H9 (cell line): ENCODE data around the gene GPR21. TPM values are rescaled to one million over a fixed set of nuclear protein-coding genes. Genes with fewer than 3 reads are reported as not detected.

ENCODE experiments used
- DNase-seq: peaks from one replicate; pipeline ENCODE4 v3.0.0-alpha.2; 2017
- H2AFZ ChIP-seq: one replicate; pipeline ENCODE4 v1.6.1; 2013; ENCODE audit warnings: mild to moderate bottlenecking, low read length, control low read depth, moderate library complexity
- H2AK5ac ChIP-seq: 2 replicates; pipeline ENCODE4 v1.6.1; 2013; ENCODE audit warnings: low read length, control low read depth, mixed read lengths; ENCODE audit not compliant: insufficient read length
- H2BK120ac ChIP-seq: one replicate; pipeline ENCODE4 v1.6.1; 2013; ENCODE audit warnings: low read depth, mild to moderate bottlenecking, low read length, control low read depth, inconsistent platforms; ENCODE audit not compliant: poor library complexity, severe bottlenecking
- H2BK12ac ChIP-seq: 2 replicates; pipeline ENCODE4 v1.6.1; 2013; ENCODE audit warnings: low read length, control low read depth, mixed read lengths, low read depth; ENCODE audit not compliant: insufficient read length
- H2BK15ac ChIP-seq: 2 replicates; pipeline ENCODE4 v1.6.1; 2013; ENCODE audit warnings: low read depth, low read length, control low read depth
- H2BK20ac ChIP-seq: one replicate; pipeline ENCODE4 v1.6.1; 2013; ENCODE audit warnings: low read depth, mild to moderate bottlenecking, low read length, control low read depth, inconsistent platforms; ENCODE audit not compliant: poor library complexity, severe bottlenecking
- H2BK5ac ChIP-seq: 2 replicates; pipeline ENCODE4 v1.6.1; 2013; ENCODE audit warnings: low read length, control low read depth, mixed read lengths; ENCODE audit not compliant: insufficient read length
- H3K14ac ChIP-seq: 2 replicates; pipeline ENCODE4 v1.6.1; 2013; ENCODE audit warnings: low read length, control low read depth; ENCODE audit not compliant: insufficient read depth
- H3K18ac ChIP-seq: 2 replicates; pipeline ENCODE4 v1.6.1; 2013; ENCODE audit warnings: low read depth, mild to moderate bottlenecking, mixed read lengths, low read length, control low read depth; ENCODE audit not compliant: insufficient read length
- H3K23ac ChIP-seq: 2 replicates; pipeline ENCODE4 v1.6.1; 2013; ENCODE audit warnings: low read length, control low read depth, mixed read lengths, low read depth; ENCODE audit not compliant: insufficient read length
- H3K23me2 ChIP-seq: 2 replicates; pipeline ENCODE4 v1.6.1; 2013; ENCODE audit warnings: low read depth, mild to moderate bottlenecking, mixed read lengths, low read length, control low read depth; ENCODE audit not compliant: insufficient read length, poor library complexity, severe bottlenecking
- H3K27ac ChIP-seq: 2 replicates; pipeline ENCODE4 v1.5.1; 2013; ENCODE audit warnings: low read length, control low read depth, mixed read lengths, low read depth; ENCODE audit not compliant: insufficient read length
- H3K27me3 ChIP-seq: 2 replicates; pipeline ENCODE4 v1.6.1; 2013; ENCODE audit warnings: low read length, control low read depth, inconsistent platforms; ENCODE audit not compliant: insufficient read depth
- H3K4ac ChIP-seq: 2 replicates; pipeline ENCODE4 v1.6.1; 2013; ENCODE audit warnings: low read depth, mild to moderate bottlenecking, control low read depth, inconsistent platforms, low read length, moderate library complexity
- H3K4me1 ChIP-seq: 2 replicates; pipeline ENCODE4 v1.6.1; 2013; ENCODE audit warnings: low read length, control low read depth, inconsistent platforms; ENCODE audit not compliant: insufficient read depth
- H3K4me2 ChIP-seq: 2 replicates; pipeline ENCODE4 v1.6.1; 2013; ENCODE audit warnings: low read length, control low read depth, mixed read lengths; ENCODE audit not compliant: insufficient read length, insufficient read depth
- H3K56ac ChIP-seq: 2 replicates; pipeline ENCODE4 v1.6.1; 2013; ENCODE audit warnings: low read depth, mild to moderate bottlenecking, mixed read lengths, low read length, control low read depth; ENCODE audit not compliant: insufficient read length
- H3K79me1 ChIP-seq: 2 replicates; pipeline ENCODE4 v1.6.1; 2013; ENCODE audit warnings: low read depth, mild to moderate bottlenecking, moderate library complexity, low read length, control low read depth, inconsistent platforms; ENCODE audit not compliant: insufficient read depth, poor library complexity, severe bottlenecking
- H3K79me2 ChIP-seq: 2 replicates; pipeline ENCODE4 v1.6.1; 2013; ENCODE audit warnings: low read length, control low read depth, inconsistent platforms; ENCODE audit not compliant: insufficient read depth
- H3K9ac ChIP-seq: 2 replicates; pipeline ENCODE4 v1.6.1; 2013; ENCODE audit warnings: low read length, control low read depth, mixed read lengths; ENCODE audit not compliant: insufficient read length; ENCODE audit errors: extremely low read depth
- H3K9me3 ChIP-seq: one replicate; pipeline ENCODE4 v1.6.1; 2013; ENCODE audit warnings: low read depth, low read length, inconsistent platforms; ENCODE audit not compliant: control insufficient read depth
- H3T11ph ChIP-seq: one replicate; pipeline ENCODE4 v1.6.1; 2013; ENCODE audit warnings: mild to moderate bottlenecking, low read length, control low read depth, inconsistent platforms
- H4K20me1 ChIP-seq: one replicate; pipeline ENCODE4 v1.6.1; 2013; ENCODE audit not compliant: control insufficient read depth, insufficient read length, insufficient read depth
- H4K5ac ChIP-seq: 2 replicates; pipeline ENCODE4 v1.6.1; 2013; ENCODE audit warnings: low read depth, mild to moderate bottlenecking, mixed read lengths, low read length, control low read depth; ENCODE audit not compliant: insufficient read length
- H4K8ac ChIP-seq: replicated peaks from 2 replicates; pipeline ENCODE4 v1.6.1; 2013; ENCODE audit warnings: low read length, control low read depth, mixed read lengths, low read depth; ENCODE audit not compliant: insufficient read length
- H4K91ac ChIP-seq: 2 replicates; pipeline ENCODE4 v1.6.1; 2013; ENCODE audit warnings: low read depth, mild to moderate bottlenecking, moderate library complexity, mixed read lengths, low read length, control low read depth; ENCODE audit not compliant: insufficient read length
- H3K27ac Mint-ChIP-seq, 3 experiments: 2 replicates in 2 of 3; 3 replicates in 1 of 3; pipeline ENCODE4 v1.8.0; 2020 to 2021; ENCODE audit warnings: mixed read lengths in 3 of 3, mild to moderate bottlenecking in 1 of 3, moderate library complexity in 1 of 3
- H3K27me3 Mint-ChIP-seq: 2 replicates; pipeline ENCODE4 v1.8.0; 2021; ENCODE audit warnings: low read depth, mild to moderate bottlenecking, moderate library complexity, mixed read lengths
- H3K36me3 Mint-ChIP-seq, 3 experiments: 2 replicates in 2 of 3; 3 replicates in 1 of 3; pipeline ENCODE4 v1.8.0; 2020 to 2021; ENCODE audit warnings: low read depth in 3 of 3, mixed read lengths in 3 of 3; ENCODE audit not compliant: insufficient read depth in 1 of 3
- H3K4me1 Mint-ChIP-seq, 2 experiments: 2 replicates each; pipeline ENCODE4 v1.8.0; 2020; ENCODE audit warnings: mixed read lengths in 2 of 2
- H3K4me3 Mint-ChIP-seq, 2 experiments: 2 replicates in 1 of 2; 3 replicates in 1 of 2; pipeline ENCODE4 v1.8.0; 2020 to 2021; ENCODE audit warnings: mild to moderate bottlenecking in 2 of 2, mixed read lengths in 2 of 2, moderate library complexity in 1 of 2
- H3K9me3 Mint-ChIP-seq, 2 experiments: 2 replicates in 1 of 2; 3 replicates in 1 of 2; pipeline ENCODE4 v1.8.0; 2020; ENCODE audit warnings: mild to moderate bottlenecking in 2 of 2, mixed read lengths in 2 of 2, moderate library complexity in 1 of 2
- WGBS: extraction: QIAGEN DNeasy Blood & Tissue Kit; methylation state at CpG from one replicate; pipeline ENCODE4 v1.1.7; 2013; ENCODE audit warnings: missing lambda C conversion rate, low lambda C conversion rate, mixed read lengths; ENCODE audit not compliant: insufficient read length; ENCODE audit errors: extremely low coverage; 5-methylcytosine and 5-hydroxymethylcytosine counted together
- total RNA-seq: library from RNA; stranded (reverse); gene quantifications from 2 replicates; pipeline ENCODE4 v1.2.1, GENCODE V29; 2021
- TF ChIP-seq, protein P1 (sequence below): fragments of 200-600 bp; sonication (generic); conservative IDR thresholded peaks from 3 replicates; pipeline ENCODE4 v1.8.0; 2021; ENCODE audit warnings: antibody characterized with exemption, mild to moderate bottlenecking

Gene GPR21
- total RNA-seq, 1 experiment from 2014 or later: 0.87 TPM

DNA sequence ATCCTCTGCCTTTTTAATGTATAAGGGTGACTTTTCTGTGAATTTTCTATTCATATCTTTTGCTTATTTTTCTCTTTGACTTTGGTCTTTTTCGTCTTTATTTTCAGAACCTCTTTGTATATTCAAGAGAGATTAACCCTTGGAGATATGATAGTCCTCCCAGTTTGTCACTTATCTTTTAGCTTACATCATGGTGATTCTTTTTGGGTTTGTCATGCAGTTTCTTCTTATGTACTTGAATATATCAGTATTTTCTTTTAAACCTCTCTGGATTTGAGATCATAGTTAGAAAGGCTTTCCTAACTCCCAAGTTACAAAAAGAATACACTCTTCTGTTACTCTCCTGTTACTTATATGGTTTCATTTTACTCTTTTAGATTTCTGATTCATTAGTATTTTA lies 27.5 kb upstream of the GPR21 start:
- H3K9me3 Mint-ChIP-seq: no peaks in the 10 kb centered on the region
- no CpG with 5 or more reads among the region's 1 CpG for WGBS

More for the DNA sequence above, 27.5 kb upstream of the GPR21 start:
- no peaks in the 10 kb centered on the region for H3K9me3 ChIP-seq
- no peaks in the 10 kb centered on the region for H3K27me3 ChIP-seq
- no peak overlapping the region for H3K14ac ChIP-seq
- H4K5ac ChIP-seq: no peak overlapping the region
- Mint-ChIP-seq H3K36me3 (peaks cover 9 to 30% (median 14%) of the 10 kb centered on the region in 3 experiments; a peak in 6 of 7 replicates), H3K27ac (no peak overlapping the region), H3K27me3 (no peaks in the 10 kb centered on the region), H3K4me3 (no peak overlapping the region), H3K4me1 (no peaks in the 10 kb centered on the region)
- no peak overlapping the region for H3T11ph ChIP-seq
- no peak for DNase-seq
- H2AK5ac ChIP-seq: no peak overlapping the region
- no peak overlapping the region for H4K91ac ChIP-seq
- H3K4me1 ChIP-seq: no peaks in the 10 kb centered on the region
- H3K18ac ChIP-seq: no peak overlapping the region
- H3K79me2 ChIP-seq: no peaks in the 10 kb centered on the region
- no peak overlapping the region for H3K4ac ChIP-seq
- H3K27ac ChIP-seq: no peak overlapping the region
- no peaks in the 10 kb centered on the region for H3K23me2 ChIP-seq
- H2BK120ac ChIP-seq: no peak overlapping the region
- H3K79me1 ChIP-seq: no peaks in the 10 kb centered on the region
- H4K20me1 ChIP-seq: no peaks in the 10 kb centered on the region
- H2AFZ ChIP-seq: no peak overlapping the region
- TF ChIP-seq, protein P1, sequence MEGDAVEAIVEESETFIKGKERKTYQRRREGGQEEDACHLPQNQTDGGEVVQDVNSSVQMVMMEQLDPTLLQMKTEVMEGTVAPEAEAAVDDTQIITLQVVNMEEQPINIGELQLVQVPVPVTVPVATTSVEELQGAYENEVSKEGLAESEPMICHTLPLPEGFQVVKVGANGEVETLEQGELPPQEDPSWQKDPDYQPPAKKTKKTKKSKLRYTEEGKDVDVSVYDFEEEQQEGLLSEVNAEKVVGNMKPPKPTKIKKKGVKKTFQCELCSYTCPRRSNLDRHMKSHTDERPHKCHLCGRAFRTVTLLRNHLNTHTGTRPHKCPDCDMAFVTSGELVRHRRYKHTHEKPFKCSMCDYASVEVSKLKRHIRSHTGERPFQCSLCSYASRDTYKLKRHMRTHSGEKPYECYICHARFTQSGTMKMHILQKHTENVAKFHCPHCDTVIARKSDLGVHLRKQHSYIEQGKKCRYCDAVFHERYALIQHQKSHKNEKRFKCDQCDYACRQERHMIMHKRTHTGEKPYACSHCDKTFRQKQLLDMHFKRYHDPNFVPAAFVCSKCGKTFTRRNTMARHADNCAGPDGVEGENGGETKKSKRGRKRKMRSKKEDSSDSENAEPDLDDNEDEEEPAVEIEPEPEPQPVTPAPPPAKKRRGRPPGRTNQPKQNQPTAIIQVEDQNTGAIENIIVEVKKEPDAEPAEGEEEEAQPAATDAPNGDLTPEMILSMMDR: no peak
- no peak overlapping the region for H3K9ac ChIP-seq
- H3K23ac ChIP-seq: no peak overlapping the region
- no peak overlapping the region for H2BK20ac ChIP-seq
- no peak overlapping the region for H3K56ac ChIP-seq
- no peak overlapping the region for H4K8ac ChIP-seq
- H2BK15ac ChIP-seq: no peak overlapping the region
- H3K4me2 ChIP-seq: no peak overlapping the region
- no peak overlapping the region for H2BK5ac ChIP-seq
- no peak overlapping the region for H2BK12ac ChIP-seq
